Epithelial cell of esophagus (primary cell): Measurements from ENCODE around the gene ETF1.

Source experiments
- DNase-seq: peaks from one replicate; pipeline ENCODE4 v3.0.0; 2010; ENCODE audit warnings: low read depth
- H3K4me3 ChIP-seq: 2 replicates; pipeline ENCODE4 v1.5.1; 2011; ENCODE audit warnings: mild to moderate bottlenecking, low read length, control low read depth
- CTCF ChIP-seq: IDR thresholded peaks from 2 replicates; pipeline ENCODE4 v1.5.1; 2011; ENCODE audit warnings: low read depth, mild to moderate bottlenecking, low read length, control low read depth, inconsistent platforms; ENCODE audit not compliant: insufficient read depth; ENCODE audit errors: missing control alignments

The ETF1 gene

GRCh38 chr5:138541511-138542179 is 1.4 kb downstream of the ETF1 start:
- no peak for TF ChIP-seq CTCF
- peak overlapping the region; percentile 68 for H3K4me3 ChIP-seq
- DNase-seq: no peak

- DNase-seq: no peak
- no peak for TF ChIP-seq CTCF
- H3K4me3 ChIP-seq: no peak overlapping the region
Measured at GRCh38 chr5:138539791-138540190, 3.2 kb downstream of the ETF1 start.

GRCh38 chr5:138538943-138539627 is 4.0 kb downstream of the ETF1 start:
- no peak for DNase-seq
- no peak overlapping the region for H3K4me3 ChIP-seq
- TF ChIP-seq CTCF: no peak

- no peak overlapping the region for H3K4me3 ChIP-seq
Measured at GRCh38 chr5:138536665-138537315, 6.2 kb downstream of the ETF1 start.

GRCh38 chr5:138536215-138536614 is 6.8 kb downstream of the ETF1 start:
- DNase-seq: no peak
- no peak overlapping the region for H3K4me3 ChIP-seq
- no peak for TF ChIP-seq CTCF

More at GRCh38 chr5:138536665-138537315, 6.2 kb downstream of the ETF1 start:
- peak; percentile 34 for DNase-seq
- TF ChIP-seq CTCF: peak; percentile 53

GRCh38 chr5:138533973-138534941 is 8.8 kb downstream of the ETF1 start:
- H3K4me3 ChIP-seq: no peak overlapping the region
- TF ChIP-seq CTCF: no peak
- no peak for DNase-seq
